Stimulated activated memory B cell treated with anti-CD40 and anti-IgM and Interleukin-4, amounts not matched to agents 10 μg/mL and 1 μg/mL and 100 μg/mL, for 72 hours (primary cell): ENCODE data around the gene CERS1.

Source experiments
- ATAC-seq: fragments of 150-1000 bp; cut with Tn5 transposase; 2 replicates; pipeline ENCODE4 v1.10.0; 2021
- H3K27ac Mint-ChIP-seq: one replicate; pipeline ENCODE4 v1.8.0; 2022; ENCODE audit warnings: mild to moderate bottlenecking, mixed read lengths
- H3K27me3 Mint-ChIP-seq: one replicate; pipeline ENCODE4 v1.8.0; 2022; ENCODE audit warnings: mixed read lengths
- H3K36me3 Mint-ChIP-seq: one replicate; pipeline ENCODE4 v1.8.0; 2022; ENCODE audit warnings: mixed read lengths
- H3K4me1 Mint-ChIP-seq: one replicate; pipeline ENCODE4 v1.8.0; 2022; ENCODE audit warnings: mixed read lengths
- H3K4me3 Mint-ChIP-seq: one replicate; pipeline ENCODE4 v1.8.0; 2022; ENCODE audit warnings: mild to moderate bottlenecking, moderate library complexity, mixed read lengths
- H3K9me3 Mint-ChIP-seq: one replicate; pipeline ENCODE4 v1.8.0; 2022; ENCODE audit warnings: mixed read lengths

Gene CERS1

GRCh38 chr19:18862976-18863842, 32.7 kb downstream of the CERS1 start:
- no peak for ATAC-seq
- Mint-ChIP-seq H3K27me3 (no peaks in the 10 kb centered on the region), H3K36me3 (peaks cover 76% of the 10 kb centered on the region), H3K4me3 (no peak overlapping the region), H3K27ac (no peak overlapping the region), H3K4me1 (peaks cover 25% of the 10 kb centered on the region), H3K9me3 (no peaks in the 10 kb centered on the region)

- peaks cover 74% of the 10 kb centered on the region for H3K36me3 Mint-ChIP-seq
- H3K27ac Mint-ChIP-seq, result peak overlapping the region; percentile 69
- H3K27me3 Mint-ChIP-seq, result no peaks in the 10 kb centered on the region
- no peaks in the 10 kb centered on the region for H3K9me3 Mint-ChIP-seq
- no peak overlapping the region for H3K4me3 Mint-ChIP-seq
- no peak for ATAC-seq
- peaks cover 23% of the 10 kb centered on the region for H3K4me1 Mint-ChIP-seq
Measured at GRCh38 chr19:18861917-18862316, 34.0 kb downstream of the CERS1 start.

DNA sequence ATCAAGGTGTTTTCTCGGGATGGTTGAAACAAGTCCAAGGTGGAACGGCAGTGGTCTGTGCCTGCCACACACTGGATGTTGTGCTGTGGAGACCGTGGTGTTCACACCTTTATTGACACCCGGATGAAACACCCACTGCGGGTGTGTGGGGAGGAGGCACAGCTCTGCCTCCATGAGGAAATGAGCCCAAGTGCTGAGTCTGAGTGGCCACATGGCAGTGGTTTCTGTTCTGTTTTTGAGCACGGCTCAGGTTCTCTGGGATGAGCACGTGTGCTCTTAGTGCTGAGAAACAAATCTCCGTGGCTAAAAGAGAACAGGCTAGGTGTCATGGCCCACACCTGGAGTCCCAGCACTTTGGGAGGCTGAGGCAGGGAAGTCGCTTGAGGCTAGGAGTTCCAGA, 34.7 kb downstream of the CERS1 start:
- Mint-ChIP-seq H3K27ac (peak overlapping the region; percentile 69), H3K4me1 (peaks cover 16% of the 10 kb centered on the region), H3K9me3 (no peaks in the 10 kb centered on the region), H3K27me3 (no peaks in the 10 kb centered on the region), H3K4me3 (no peak overlapping the region), H3K36me3 (peaks cover 75% of the 10 kb centered on the region)
- ATAC-seq, result peak; percentile 86

DNA sequence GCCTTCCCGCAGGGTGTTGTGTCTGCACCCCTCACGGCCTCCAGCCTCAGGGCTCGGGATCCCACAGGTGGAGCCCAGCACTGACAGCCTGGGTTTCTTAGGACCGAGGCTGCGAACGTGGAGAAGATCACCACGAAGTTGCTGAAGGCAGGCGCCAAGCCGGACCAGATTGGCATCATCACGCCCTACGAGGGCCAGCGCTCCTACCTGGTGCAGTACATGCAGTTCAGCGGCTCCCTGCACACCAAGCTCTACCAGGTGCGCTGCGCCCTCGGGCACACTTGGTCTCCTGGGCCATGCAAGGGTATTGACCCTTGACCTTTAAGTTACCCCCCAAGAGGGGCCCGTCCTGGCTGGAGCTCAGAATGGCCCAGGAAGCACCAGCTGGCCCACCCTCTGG, 35.2 kb downstream of the CERS1 start:
- no peak for ATAC-seq
- Mint-ChIP-seq H3K4me1 (peaks cover 14% of the 10 kb centered on the region), H3K36me3 (peaks cover 72% of the 10 kb centered on the region), H3K9me3 (no peaks in the 10 kb centered on the region), H3K4me3 (no peak overlapping the region), H3K27me3 (no peaks in the 10 kb centered on the region), H3K27ac (no peak overlapping the region)

GRCh38 chr19:18860302-18860700, 35.7 kb downstream of the CERS1 start:
- Mint-ChIP-seq H3K27ac (no peak overlapping the region), H3K27me3 (no peaks in the 10 kb centered on the region), H3K36me3 (peaks cover 74% of the 10 kb centered on the region), H3K9me3 (no peaks in the 10 kb centered on the region), H3K4me1 (peaks cover 14% of the 10 kb centered on the region), H3K4me3 (no peak overlapping the region)
- no peak for ATAC-seq

DNA sequence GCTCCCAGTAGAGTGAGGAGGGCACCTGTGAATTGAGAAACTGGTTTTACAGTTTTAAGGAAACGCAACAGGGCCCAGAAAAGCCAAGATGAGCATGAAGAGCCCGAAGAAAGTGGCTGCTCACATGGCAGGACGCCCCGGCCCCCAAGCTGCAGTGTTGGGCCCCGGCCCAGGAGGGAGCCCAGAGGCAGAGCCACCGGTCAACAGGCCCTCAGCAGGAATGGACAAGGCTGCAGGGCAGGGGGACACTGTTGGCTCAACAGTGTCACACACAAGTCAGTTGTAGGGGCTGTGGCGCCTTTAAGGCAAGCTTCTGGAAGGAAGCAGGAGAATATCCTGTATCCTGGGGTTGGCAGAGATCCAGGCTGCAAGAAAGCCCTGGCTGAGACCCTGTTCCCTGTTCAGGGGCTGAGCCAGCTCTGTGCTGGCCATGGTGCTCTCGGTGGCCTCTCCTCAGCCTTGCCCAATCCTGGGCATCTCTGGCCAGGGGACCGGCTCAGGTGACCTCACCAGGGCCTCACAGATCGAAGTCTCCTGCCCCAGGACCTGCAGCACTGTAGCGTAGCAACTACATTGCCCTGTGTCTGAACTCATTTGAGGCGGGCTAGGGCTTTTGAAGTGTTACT, 36.2 kb downstream of the CERS1 start:
- no peak overlapping the region for H3K27ac Mint-ChIP-seq
- no peak for ATAC-seq
- H3K36me3 Mint-ChIP-seq, result peaks cover 73% of the 10 kb centered on the region
- H3K9me3 Mint-ChIP-seq, result no peaks in the 10 kb centered on the region
- H3K4me1 Mint-ChIP-seq, result peaks cover 14% of the 10 kb centered on the region
- H3K27me3 Mint-ChIP-seq, result no peaks in the 10 kb centered on the region
- no peak overlapping the region for H3K4me3 Mint-ChIP-seq

DNA sequence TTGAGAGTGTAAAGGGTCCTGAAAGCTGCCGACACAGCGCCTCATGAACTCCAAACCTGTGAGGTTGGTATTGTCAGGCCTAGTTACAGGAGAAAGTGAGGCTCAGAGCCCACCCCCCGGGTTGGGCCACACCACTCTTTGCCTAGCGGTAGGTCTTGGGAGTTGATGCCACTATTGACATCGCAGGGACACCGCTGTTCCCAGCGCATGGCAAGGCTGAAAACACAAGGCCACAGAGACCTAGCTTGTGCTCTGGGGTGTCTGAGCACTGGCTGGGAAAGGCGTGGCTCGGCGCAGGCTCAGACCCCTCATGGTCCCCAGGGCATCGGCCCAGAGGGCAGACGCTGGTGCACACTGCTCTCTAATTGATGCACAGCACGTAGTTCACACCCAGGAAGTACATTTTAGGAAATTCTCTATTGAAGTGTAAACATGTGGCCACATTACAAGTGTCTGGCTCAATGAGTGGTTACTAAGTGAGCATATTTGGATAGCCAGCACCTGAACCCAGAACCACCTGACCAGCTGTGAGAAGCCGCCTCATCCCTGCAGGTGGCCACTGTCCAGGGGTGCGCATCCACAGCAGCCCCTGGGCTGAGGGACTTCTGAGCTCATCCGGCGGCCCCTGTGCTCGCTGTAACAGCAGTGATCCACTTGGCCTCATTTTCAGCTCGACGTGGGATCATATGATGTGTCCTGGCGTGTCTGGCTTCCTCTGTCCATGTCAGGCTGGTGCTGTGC, 36.9 kb downstream of the CERS1 start:
- Mint-ChIP-seq H3K27ac (no peak overlapping the region), H3K27me3 (no peaks in the 10 kb centered on the region), H3K36me3 (peaks cover 73% of the 10 kb centered on the region), H3K4me1 (peaks cover 14% of the 10 kb centered on the region), H3K4me3 (no peak overlapping the region), H3K9me3 (no peaks in the 10 kb centered on the region)
- no peak for ATAC-seq

DNA sequence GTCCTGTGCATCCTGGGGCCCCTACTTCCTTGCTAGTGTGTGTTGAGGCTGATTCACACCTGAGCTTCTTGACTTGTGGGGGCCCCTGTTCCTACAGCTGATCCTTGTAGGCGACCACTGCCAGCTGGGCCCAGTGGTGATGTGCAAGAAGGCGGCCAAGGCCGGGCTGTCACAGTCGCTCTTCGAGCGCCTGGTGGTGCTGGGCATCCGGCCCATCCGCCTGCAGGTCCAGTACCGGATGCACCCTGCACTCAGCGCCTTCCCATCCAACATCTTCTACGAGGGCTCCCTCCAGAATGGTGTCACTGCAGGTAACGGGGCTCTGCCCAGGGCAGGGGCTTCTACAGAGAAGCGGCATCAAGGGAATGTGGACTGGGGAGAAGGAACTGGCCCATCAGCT, 38.7 kb downstream of the CERS1 start:
- H3K4me3 Mint-ChIP-seq, result no peak overlapping the region
- H3K4me1 Mint-ChIP-seq, result peaks cover 14% of the 10 kb centered on the region
- no peak for ATAC-seq
- H3K27me3 Mint-ChIP-seq, result no peaks in the 10 kb centered on the region
- no peaks in the 10 kb centered on the region for H3K9me3 Mint-ChIP-seq
- peaks cover 74% of the 10 kb centered on the region for H3K36me3 Mint-ChIP-seq
- no peak overlapping the region for H3K27ac Mint-ChIP-seq

DNA sequence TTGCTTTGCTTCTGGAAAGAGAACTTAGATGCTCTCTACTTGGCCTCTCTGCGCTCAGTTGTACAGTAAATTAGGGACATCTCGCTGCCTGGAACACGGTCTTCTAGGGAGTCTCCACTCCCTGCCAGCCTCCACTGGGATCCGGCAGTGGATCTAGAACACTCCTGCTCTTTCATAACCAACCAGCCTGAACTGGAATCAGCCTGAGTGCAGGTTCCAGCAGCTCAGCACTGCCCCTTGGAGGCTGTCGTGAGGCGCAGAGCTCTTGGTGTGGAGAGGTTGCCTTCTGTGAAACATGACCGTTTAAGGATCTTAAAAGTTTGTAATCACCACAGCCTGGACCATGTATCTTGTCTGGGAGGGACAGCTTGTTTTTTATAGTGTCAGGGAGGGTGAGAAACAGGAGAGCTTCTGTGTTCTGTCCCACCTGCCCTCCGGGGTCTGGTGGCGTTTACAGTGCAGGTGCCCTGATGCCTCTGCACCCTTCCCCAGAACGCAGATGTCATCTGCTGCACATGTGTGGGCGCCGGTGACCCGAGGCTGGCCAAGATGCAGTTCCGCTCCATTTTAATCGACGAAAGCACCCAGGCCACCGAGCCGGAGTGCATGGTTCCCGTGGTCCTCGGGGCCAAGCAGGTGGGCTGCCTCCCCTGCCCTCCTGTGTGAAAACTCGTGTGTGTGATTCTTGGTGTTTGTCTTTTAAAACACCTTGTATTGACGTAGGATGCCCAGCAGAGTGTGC, 39.4 kb downstream of the CERS1 start:
- Mint-ChIP-seq H3K27me3 (no peaks in the 10 kb centered on the region), H3K27ac (no peak overlapping the region), H3K36me3 (peaks cover 73% of the 10 kb centered on the region), H3K9me3 (no peaks in the 10 kb centered on the region), H3K4me1 (peaks cover 12% of the 10 kb centered on the region), H3K4me3 (no peak overlapping the region)
- ATAC-seq, result no peak

DNA sequence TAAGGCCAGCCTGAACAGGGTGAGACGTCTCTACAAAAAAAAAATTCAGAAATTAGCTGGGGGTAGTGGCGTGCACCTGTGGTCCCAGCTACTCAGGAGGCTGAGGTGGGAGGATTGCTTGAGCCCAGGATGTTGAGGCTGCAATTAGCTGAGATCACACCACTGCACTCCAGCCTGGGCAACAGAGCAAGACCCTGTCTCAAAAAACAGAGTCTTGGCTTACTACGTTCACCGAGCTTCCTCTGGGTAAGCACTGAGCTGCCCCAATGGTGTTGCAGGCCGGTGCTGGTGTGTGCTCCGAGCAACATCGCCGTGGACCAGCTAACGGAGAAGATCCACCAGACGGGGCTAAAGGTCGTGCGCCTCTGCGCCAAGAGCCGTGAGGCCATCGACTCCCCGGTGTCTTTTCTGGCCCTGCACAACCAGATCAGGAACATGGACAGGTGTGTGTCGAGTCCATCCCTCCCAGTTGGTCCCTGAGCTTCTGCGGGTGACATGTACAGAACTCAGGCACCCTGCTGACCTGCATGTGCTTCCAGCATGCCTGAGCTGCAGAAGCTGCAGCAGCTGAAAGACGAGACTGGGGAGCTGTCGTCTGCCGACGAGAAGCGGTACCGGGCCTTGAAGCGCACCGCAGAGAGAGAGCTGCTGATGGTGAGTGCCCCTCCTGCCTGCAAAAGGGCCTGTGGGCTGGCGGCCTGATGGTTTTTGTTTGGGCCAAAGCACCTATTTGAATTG, 40.1 kb downstream of the CERS1 start:
- no peak overlapping the region for H3K4me3 Mint-ChIP-seq
- peaks cover 70% of the 10 kb centered on the region for H3K36me3 Mint-ChIP-seq
- no peak for ATAC-seq
- H3K9me3 Mint-ChIP-seq, result no peaks in the 10 kb centered on the region
- H3K27ac Mint-ChIP-seq, result no peak overlapping the region
- H3K4me1 Mint-ChIP-seq, result peaks cover 9% of the 10 kb centered on the region
- no peaks in the 10 kb centered on the region for H3K27me3 Mint-ChIP-seq

- H3K27ac Mint-ChIP-seq, result no peak overlapping the region
- H3K4me3 Mint-ChIP-seq, result no peak overlapping the region
- H3K9me3 Mint-ChIP-seq, result no peaks in the 10 kb centered on the region
- peaks cover 13% of the 10 kb centered on the region for H3K4me1 Mint-ChIP-seq
- ATAC-seq, result no peak
- H3K36me3 Mint-ChIP-seq, result peaks cover 74% of the 10 kb centered on the region
- H3K27me3 Mint-ChIP-seq, result no peaks in the 10 kb centered on the region
Measured at GRCh38 chr19:18854982-18855381, 41.0 kb downstream of the CERS1 start.

DNA sequence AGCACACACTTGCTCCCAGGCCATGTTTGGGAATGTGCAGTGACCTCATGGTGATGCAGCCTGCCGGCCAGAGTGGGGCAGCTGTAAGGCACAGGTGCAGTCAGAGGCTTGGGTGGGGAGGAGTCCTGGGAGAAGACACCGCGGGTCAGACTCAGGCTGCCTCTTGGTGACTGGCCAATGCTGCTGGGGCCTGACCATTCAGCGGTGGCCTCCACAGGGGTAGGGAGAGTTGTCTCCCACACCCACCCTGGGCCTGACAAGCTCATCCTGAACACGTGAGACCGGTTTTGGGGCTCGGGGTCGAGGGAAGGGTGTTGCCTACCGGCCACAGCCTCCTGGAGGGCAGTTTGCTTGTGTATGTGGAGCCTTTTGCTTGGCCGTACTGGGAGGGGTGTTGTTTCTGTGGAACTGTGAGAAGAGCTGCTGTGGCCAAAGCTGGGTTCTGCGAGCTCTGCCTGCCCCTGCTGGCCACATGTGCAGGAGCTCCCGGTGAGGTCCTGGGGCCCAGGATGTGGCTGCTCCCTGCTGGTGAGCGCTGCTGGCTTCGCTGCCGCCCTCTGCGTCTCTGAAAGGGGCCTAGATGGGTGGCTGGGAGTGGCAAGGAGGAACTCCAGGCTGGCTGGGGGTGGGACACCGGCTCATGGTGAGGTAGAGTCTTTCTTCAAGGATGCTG, 42.1 kb downstream of the CERS1 start:
- no peaks in the 10 kb centered on the region for H3K9me3 Mint-ChIP-seq
- H3K4me3 Mint-ChIP-seq, result no peak overlapping the region
- no peak overlapping the region for H3K27ac Mint-ChIP-seq
- peaks cover 74% of the 10 kb centered on the region for H3K36me3 Mint-ChIP-seq
- no peaks in the 10 kb centered on the region for H3K27me3 Mint-ChIP-seq
- H3K4me1 Mint-ChIP-seq, result peaks cover 24% of the 10 kb centered on the region
- no peak for ATAC-seq

- Mint-ChIP-seq H3K4me1 (peaks cover 36% of the 10 kb centered on the region), H3K9me3 (no peaks in the 10 kb centered on the region), H3K27ac (peak overlapping the region; percentile 63)
Measured at GRCh38 chr19:18852648-18853047, 43.3 kb downstream of the CERS1 start.

DNA sequence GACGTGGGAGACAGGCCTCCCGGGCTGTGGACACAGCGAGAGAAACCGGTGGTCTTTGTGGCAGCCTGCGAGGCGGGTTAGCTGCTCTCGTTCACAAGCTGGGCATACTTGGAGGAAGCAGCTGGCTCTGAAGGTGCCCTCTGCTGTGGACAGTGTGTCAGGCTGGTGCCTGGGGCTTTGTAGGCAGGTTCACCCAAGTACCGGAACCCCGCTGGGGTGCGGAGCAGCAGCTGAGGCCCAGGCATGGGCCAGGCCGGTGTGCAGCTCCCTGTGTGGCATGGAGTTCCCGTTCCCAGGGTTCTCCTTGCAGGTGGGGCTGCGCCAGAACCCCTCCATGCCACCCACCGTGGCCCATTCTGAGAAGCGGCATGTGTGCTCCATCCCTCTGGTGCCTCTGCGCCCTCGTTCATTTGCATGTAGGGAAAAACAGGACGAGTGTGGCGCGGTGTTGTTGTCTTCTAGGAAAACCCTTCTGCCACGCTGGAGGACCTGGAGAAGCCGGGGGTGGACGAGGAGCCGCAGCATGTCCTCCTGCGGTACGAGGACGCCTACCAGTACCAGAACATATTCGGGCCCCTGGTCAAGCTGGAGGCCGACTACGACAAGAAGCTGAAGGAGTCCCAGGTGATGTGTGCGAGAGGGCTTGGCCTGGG, 44.2 kb downstream of the CERS1 start:
- Mint-ChIP-seq H3K36me3 (peaks cover 58% of the 10 kb centered on the region), H3K4me1 (peaks cover 45% of the 10 kb centered on the region), H3K9me3 (no peaks in the 10 kb centered on the region), H3K4me3 (no peak overlapping the region), H3K27me3 (no peaks in the 10 kb centered on the region), H3K27ac (no peak overlapping the region)
- ATAC-seq, result no peak

More at GRCh38 chr19:18852648-18853047, 43.3 kb downstream of the CERS1 start:
- Mint-ChIP-seq H3K4me3 (no peak overlapping the region), H3K27me3 (no peaks in the 10 kb centered on the region), H3K36me3 (peaks cover 65% of the 10 kb centered on the region)
- ATAC-seq, result no peak
